K562 (cell line): ENCODE results near the gene TAX1BP1. TPM values are rescaled to one million over a fixed set of nuclear protein-coding genes. Genes with fewer than 3 reads are reported as not detected.

Experiments used
- ATAC-seq: fragments of 200-7000 bp; cut with Tn5 transposase; 3 replicates; pipeline ENCODE4 v1.9.1; 2020; ENCODE audit warnings: moderate library complexity
- BruUV-seq: library from RNA; stranded (reverse); fragments of 400-500 nt; replicated peaks from 2 replicates; lab custom pipeline; 2021; lab: Mats Ljungman, UMichigan
- CTCF ChIA-PET: fragments of 300-600 bp; formaldehyde crosslinking; extraction: SDS; loops from one replicate; lab custom pipeline; 2021; ENCODE audit warnings: low intra/inter-chr PET ratio; lab: Yijun Ruan, JAX
- POLR2A ChIA-PET: fragments of 300-600, 350-650 bp; sonication (Branson Sonifier 250); formaldehyde crosslinking; extraction: SDS; loops from one replicate; lab custom pipeline; 2021; ENCODE audit warnings: antibody characterized with exemption, inconsistent platforms; lab: Yijun Ruan, JAX
- DNase-seq, 4 experiments: peaks; one replicate each; pipeline versions ENCODE4 v3.0.0 to v3.0.0-alpha.2; 2011 to 2018; ENCODE audit warnings: low spot score in 3 of 4, mixed read lengths in 3 of 4; ENCODE audit errors: extremely low read depth in 1 of 4
- FAIRE-seq: peaks from 2 replicates; lab custom pipeline; 2011; peaks lifted over from hg19 to GRCh38; lab: Jason Lieb, UNC
- H2AFZ ChIP-seq: 2 replicates; pipeline ENCODE4 v1.6.0; 2011; ENCODE audit warnings: low read depth, low read length, control low read depth, inconsistent platforms
- H3K27ac ChIP-seq: fragments of 200-600 bp; 3 replicates; pipeline ENCODE4 v1.8.0; 2011; ENCODE audit warnings: low read depth, mild to moderate bottlenecking, control low read depth, inconsistent platforms, low read length, moderate library complexity, mixed read lengths; ENCODE audit errors: extremely low read depth
- H3K27me3 ChIP-seq, 2 experiments: fragments of 300-600 bp in 1 of 2; 2 replicates in 1 of 2; 3 replicates in 1 of 2; pipeline versions ENCODE4 v1.6.0 to v1.8.0; 2011; ENCODE audit warnings: inconsistent platforms in 2 of 2, low read length in 2 of 2, mild to moderate bottlenecking in 1 of 2, mixed read lengths in 1 of 2, moderate library complexity in 1 of 2; ENCODE audit not compliant: control insufficient read depth in 2 of 2, insufficient read depth in 2 of 2
- H3K36me3 ChIP-seq: fragments of 300-600 bp; 3 replicates; pipeline ENCODE4 v1.8.0; 2011; ENCODE audit warnings: mild to moderate bottlenecking, low read length, inconsistent platforms; ENCODE audit not compliant: control insufficient read depth, insufficient read depth
- H3K4me1 ChIP-seq, 2 experiments: fragments of 200-600 bp in 1 of 2; replicated peaks in 1 of 2; 2 replicates in 1 of 2; 3 replicates in 1 of 2; pipeline versions ENCODE4 v1.5.1 to v1.8.0; 2011; ENCODE audit warnings: inconsistent platforms in 2 of 2, low read length in 2 of 2, mild to moderate bottlenecking in 1 of 2, mixed read lengths in 1 of 2, moderate library complexity in 1 of 2; ENCODE audit not compliant: control insufficient read depth in 2 of 2, insufficient read depth in 2 of 2
- H3K4me2 ChIP-seq: 2 replicates; pipeline ENCODE4 v1.6.1; 2011; ENCODE audit warnings: low read length, control low read depth, inconsistent platforms, mixed read lengths; ENCODE audit not compliant: insufficient read depth
- H3K4me3 ChIP-seq: fragments of 200-600 bp; sonication (generic), shearing (Covaris generic); 2 replicates; pipeline ENCODE4 v1.5.1; 2016; ENCODE audit warnings: control low read depth, inconsistent platforms
- H3K79me2 ChIP-seq: fragments of 200-600 bp; 3 replicates; pipeline ENCODE4 v1.8.0; 2011; ENCODE audit warnings: low read length, inconsistent platforms; ENCODE audit not compliant: control insufficient read depth, insufficient read depth
- H3K9ac ChIP-seq, 2 experiments: 2 replicates each; pipeline versions ENCODE4 v1.6.0 to v1.6.1; 2011; ENCODE audit warnings: low read depth in 2 of 2, low read length in 2 of 2, control low read depth in 1 of 2, inconsistent platforms in 1 of 2, mild to moderate bottlenecking in 1 of 2, mixed read lengths in 1 of 2; ENCODE audit not compliant: insufficient read depth in 1 of 2
- H3K9me1 ChIP-seq: one replicate; pipeline ENCODE4 v1.6.0; 2011; ENCODE audit warnings: inconsistent platforms, mild to moderate bottlenecking, low read length, moderate library complexity; ENCODE audit not compliant: control insufficient read depth, insufficient read depth
- H3K9me3 ChIP-seq: replicated peaks from 2 replicates; pipeline ENCODE4 v1.5.1; 2011; ENCODE audit warnings: low read depth, low read length, inconsistent platforms; ENCODE audit not compliant: control insufficient read depth, insufficient read depth
- H4K20me1 ChIP-seq: replicated peaks from 2 replicates; pipeline ENCODE4 v1.6.1; 2011; ENCODE audit warnings: low read length, inconsistent platforms, mixed read lengths; ENCODE audit not compliant: control insufficient read depth, insufficient read depth
- FOXK2 ChIP-seq, 2 experiments: fragments of 450-650 bp; IDR thresholded peaks in 1 of 2; conservative IDR thresholded peaks in 1 of 2; 2 replicates each; pipeline ENCODE4 v1.6.1; 2016; ENCODE audit warnings: low read depth in 2 of 2, mild to moderate bottlenecking in 1 of 2
- KLF16 ChIP-seq: IDR thresholded peaks from 2 replicates; pipeline ENCODE4 v1.6.1; 2016; ENCODE audit warnings: antibody characterized with exemption
- MEF2A ChIP-seq: IDR thresholded peaks from 2 replicates; pipeline ENCODE4 v1.6.1; 2011; ENCODE audit warnings: low read depth, mild to moderate bottlenecking, low read length, moderate library complexity; ENCODE audit not compliant: control insufficient read depth
- POLR2B ChIP-seq: fragments of 450-650 bp; IDR thresholded peaks from 2 replicates; pipeline ENCODE4 v1.6.1; 2018; ENCODE audit warnings: low read depth; ENCODE audit not compliant: partially characterized antibody
- RBBP5 ChIP-seq: fragments of 200-600 bp; sonication (generic); IDR thresholded peaks from 2 replicates; pipeline ENCODE4 v1.6.1; 2012; ENCODE audit warnings: borderline replicate concordance, mild to moderate bottlenecking, low read length, control low read depth, inconsistent platforms; ENCODE audit not compliant: insufficient read depth, poor library complexity, severe bottlenecking
- ZBTB8A ChIP-seq: fragments of 450-650 bp; IDR thresholded peaks from 2 replicates; pipeline ENCODE4 v1.6.1; 2018; ENCODE audit warnings: mild to moderate bottlenecking, moderate library complexity; ENCODE audit not compliant: partially characterized antibody
- ZNF583 ChIP-seq: fragments of 250-450 bp; sonication (Bioruptor Pico); IDR thresholded peaks from 2 replicates; pipeline ENCODE4 v1.4.0; 2020
- WGBS: fragments of 100-300 bp; shearing (Covaris generic); methylation state at CpG from one replicate; pipeline ENCODE4 v1.1.6; 2016; ENCODE audit warnings: low coverage, mixed read lengths; ENCODE audit not compliant: insufficient coverage; ENCODE audit errors: missing lambda C conversion rate; 5-methylcytosine and 5-hydroxymethylcytosine counted together
- in situ Hi-C: fragments of 300-500 bp; cut with MboI; formaldehyde crosslinking; loops from 4 replicates; pipeline ENCODE4 v1.15.0; 2018; ENCODE audit warnings: inconsistent platforms, mixed read lengths
- intact Hi-C: fragments of 100-400 bp; cut with micrococcal nuclease; formaldehyde crosslinking; loops from 2 replicates; pipeline ENCODE4 v1.14.2; 2022
- polyA plus RNA-seq, 8 experiments: library from polyadenylated mRNA; depleted of rRNA in 4 of 8; stranded (reverse) in 5 of 8; unstranded in 3 of 8; fragments of >200 nt; fragmentation: Nextera tagmentation in 2 of 8; fragmentation: Illumina TruSeq in 1 of 8; extraction: Ambion mirVana in 2 of 8; extraction: Trizol in 1 of 8; gene quantifications; 2 replicates each; pipeline versions ENCODE4 v1.2.1 to v1.2.3, GENCODE V29; 2011 to 2014; ENCODE audit warnings: inconsistent platforms in 1 of 8, missing spikeins in 1 of 8
- total RNA-seq, 7 experiments: library from RNA; depleted of rRNA in 6 of 7; stranded (reverse); fragments of >200 nt in 6 of 7; fragmentation: Illumina TruSeq in 2 of 7; extraction: Trizol in 2 of 7; gene quantifications; 2 replicates each; pipeline versions ENCODE4 v1.2.1 to v1.2.3, GENCODE V29; 2011 to 2021; ENCODE audit warnings: low replicate concordance in 1 of 7
- TF ChIP-seq, protein P1 (sequence below), 3 experiments: IDR thresholded peaks in 2 of 3; conservative IDR thresholded peaks in 1 of 3; 2 replicates each; pipeline ENCODE4 v1.5.1; 2011 to 2012; ENCODE audit warnings: low read length in 3 of 3, mild to moderate bottlenecking in 3 of 3, control low read depth in 2 of 3, improper control_type of control experiment in 1 of 3, inconsistent platforms in 1 of 3, low read depth in 1 of 3, mixed read lengths in 1 of 3, moderate library complexity in 1 of 3; ENCODE audit not compliant: insufficient read depth in 2 of 3
- TF ChIP-seq, protein P2 (sequence below): fragments of 250-450 bp; sonication (Bioruptor Pico); IDR thresholded peaks from 2 replicates; pipeline ENCODE4 v1.5.0; 2021; ENCODE audit warnings: mild to moderate bottlenecking, borderline replicate concordance
- TF ChIP-seq, protein P3 (sequence below): fragments of 250-450 bp; sonication (Bioruptor Pico); IDR thresholded peaks from 2 replicates; pipeline ENCODE4 v1.4.0; 2020; ENCODE audit warnings: mild to moderate bottlenecking, moderate library complexity, borderline replicate concordance
- TF ChIP-seq, protein P4 (sequence below): fragments of 450-650 bp; formaldehyde crosslinking; IDR thresholded peaks from 2 replicates; pipeline ENCODE4 v1.4.0; 2020; ENCODE audit warnings: mild to moderate bottlenecking, moderate library complexity

The TAX1BP1 gene
- total and polyA plus RNA-seq, 9 of the 15 experiments (the other 6 are each of a cell fraction or from before 2014, with no cell fraction given) = 49.0 to 119 (median 75.9) TPM

DNA sequence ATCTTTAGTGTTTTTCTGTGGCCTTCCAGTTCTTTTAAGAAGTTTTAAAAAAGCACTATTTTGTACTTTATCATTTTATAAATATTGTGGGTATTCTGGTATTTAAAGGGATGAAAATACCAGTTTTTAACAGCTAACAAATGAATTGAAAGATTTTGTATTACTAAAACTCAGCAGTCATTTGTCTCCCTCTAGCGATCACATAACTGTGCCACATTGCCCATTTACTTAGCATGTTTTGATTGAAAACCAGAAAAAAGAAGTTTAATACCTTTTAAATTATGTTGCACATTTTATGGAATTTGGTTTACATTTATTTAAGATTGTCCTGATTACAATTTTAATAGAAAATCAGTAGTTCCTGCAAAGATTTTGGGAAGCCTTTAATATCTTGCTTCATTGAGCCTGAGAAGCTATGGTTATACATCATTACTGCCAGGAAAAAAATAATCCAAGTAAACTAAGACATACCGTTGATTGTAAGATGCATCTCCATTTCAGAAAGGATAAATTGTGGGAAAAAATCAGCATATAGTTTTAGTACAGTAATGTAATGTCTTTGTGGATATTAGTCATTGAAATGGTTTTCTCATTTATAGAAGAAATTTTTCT, 34.9 kb downstream of the TAX1BP1 start:
- 7% methylated on average over 2 of the region's 2 CpGs for WGBS
- DNase-seq (peak in 3 of 4 experiments; percentile 15 to 54 (median 18)), FAIRE-seq (peak; percentile 54), ATAC-seq (peak; percentile 69)
- intact Hi-C loops (loop anchor here (1.0 to 5.0 kb wide), 3 partner anchors 86 to 578 kb away; partner anchors contain the start of gene HIBADH), in situ Hi-C loops (loop anchor here (10.0 kb wide), 1 partner anchor 570 kb away; the partner anchor contains the start of gene HOXA13)
- Histone ChIP-seq H3K9ac (no peak overlapping the region), H3K9me1 (no peaks in the 10 kb centered on the region), H3K27ac (no peak overlapping the region), H3K4me2 (no peak overlapping the region), H3K4me3 (no peak overlapping the region), H3K9me3 (no peaks in the 10 kb centered on the region), H4K20me1 (no peaks in the 10 kb centered on the region), H2AFZ (no peak overlapping the region), H3K79me2 (0 out of 3 replicates have a peak, but pooled peaks cover 3% of the 10 kb centered on the region), H3K36me3 (peaks cover 22% of the 10 kb centered on the region), H3K27me3 (no peaks in the 10 kb centered on the region), H3K4me1 (peaks cover 0 to 5% of the 10 kb centered on the region in 2 experiments; a peak in 2 of 5 replicates)
- CTCF ChIA-PET = interaction anchor here (0.7 to 1.4 kb wide), 3 partner anchors 111 to 579 kb away, joined by 3 to 4 read pairs (median 3); no protein-coding TSS in a partner anchor
- POLR2A ChIA-PET = interaction anchor here (0.6 to 1.8 kb wide), 6 partner anchors 9 to 251 kb away, joined by 3 to 5 read pairs (median 3); no protein-coding TSS in a partner anchor
- BruUV-seq = no TSS peak
- no peak for TF ChIP-seq ZBTB8A
- TF ChIP-seq, protein P1, sequence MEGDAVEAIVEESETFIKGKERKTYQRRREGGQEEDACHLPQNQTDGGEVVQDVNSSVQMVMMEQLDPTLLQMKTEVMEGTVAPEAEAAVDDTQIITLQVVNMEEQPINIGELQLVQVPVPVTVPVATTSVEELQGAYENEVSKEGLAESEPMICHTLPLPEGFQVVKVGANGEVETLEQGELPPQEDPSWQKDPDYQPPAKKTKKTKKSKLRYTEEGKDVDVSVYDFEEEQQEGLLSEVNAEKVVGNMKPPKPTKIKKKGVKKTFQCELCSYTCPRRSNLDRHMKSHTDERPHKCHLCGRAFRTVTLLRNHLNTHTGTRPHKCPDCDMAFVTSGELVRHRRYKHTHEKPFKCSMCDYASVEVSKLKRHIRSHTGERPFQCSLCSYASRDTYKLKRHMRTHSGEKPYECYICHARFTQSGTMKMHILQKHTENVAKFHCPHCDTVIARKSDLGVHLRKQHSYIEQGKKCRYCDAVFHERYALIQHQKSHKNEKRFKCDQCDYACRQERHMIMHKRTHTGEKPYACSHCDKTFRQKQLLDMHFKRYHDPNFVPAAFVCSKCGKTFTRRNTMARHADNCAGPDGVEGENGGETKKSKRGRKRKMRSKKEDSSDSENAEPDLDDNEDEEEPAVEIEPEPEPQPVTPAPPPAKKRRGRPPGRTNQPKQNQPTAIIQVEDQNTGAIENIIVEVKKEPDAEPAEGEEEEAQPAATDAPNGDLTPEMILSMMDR (IDR thresholded peaks at IDR 0.05 in 2 of 3, conservative IDR thresholded peaks at IDR 0.05 in 1 of 3; ENCODE audit: insufficient read depth in 2 of 3, low read depth in 1 of 3, low read length in 3 of 3) = peak; percentile 42 to 84 (median 57); a peak in 5 of 6 replicates
- TF ChIP-seq MEF2A = no peak
- TF ChIP-seq RBBP5 = no peak
- TF ChIP-seq, protein P2, sequence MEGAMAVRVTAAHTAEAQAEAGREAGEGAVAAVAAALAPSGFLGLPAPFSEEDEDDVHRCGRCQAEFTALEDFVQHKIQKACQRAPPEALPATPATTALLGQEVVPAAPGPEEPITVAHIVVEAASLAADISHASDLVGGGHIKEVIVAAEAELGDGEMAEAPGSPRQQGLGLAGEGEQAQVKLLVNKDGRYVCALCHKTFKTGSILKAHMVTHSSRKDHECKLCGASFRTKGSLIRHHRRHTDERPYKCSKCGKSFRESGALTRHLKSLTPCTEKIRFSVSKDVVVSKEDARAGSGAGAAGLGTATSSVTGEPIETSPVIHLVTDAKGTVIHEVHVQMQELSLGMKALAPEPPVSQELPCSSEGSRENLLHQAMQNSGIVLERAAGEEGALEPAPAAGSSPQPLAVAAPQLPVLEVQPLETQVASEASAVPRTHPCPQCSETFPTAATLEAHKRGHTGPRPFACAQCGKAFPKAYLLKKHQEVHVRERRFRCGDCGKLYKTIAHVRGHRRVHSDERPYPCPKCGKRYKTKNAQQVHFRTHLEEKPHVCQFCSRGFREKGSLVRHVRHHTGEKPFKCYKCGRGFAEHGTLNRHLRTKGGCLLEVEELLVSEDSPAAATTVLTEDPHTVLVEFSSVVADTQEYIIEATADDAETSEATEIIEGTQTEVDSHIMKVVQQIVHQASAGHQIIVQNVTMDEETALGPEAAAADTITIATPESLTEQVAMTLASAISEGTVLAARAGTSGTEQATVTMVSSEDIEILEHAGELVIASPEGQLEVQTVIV (CRISPR knock-in tag) = no peak
- TF ChIP-seq, protein P3, sequence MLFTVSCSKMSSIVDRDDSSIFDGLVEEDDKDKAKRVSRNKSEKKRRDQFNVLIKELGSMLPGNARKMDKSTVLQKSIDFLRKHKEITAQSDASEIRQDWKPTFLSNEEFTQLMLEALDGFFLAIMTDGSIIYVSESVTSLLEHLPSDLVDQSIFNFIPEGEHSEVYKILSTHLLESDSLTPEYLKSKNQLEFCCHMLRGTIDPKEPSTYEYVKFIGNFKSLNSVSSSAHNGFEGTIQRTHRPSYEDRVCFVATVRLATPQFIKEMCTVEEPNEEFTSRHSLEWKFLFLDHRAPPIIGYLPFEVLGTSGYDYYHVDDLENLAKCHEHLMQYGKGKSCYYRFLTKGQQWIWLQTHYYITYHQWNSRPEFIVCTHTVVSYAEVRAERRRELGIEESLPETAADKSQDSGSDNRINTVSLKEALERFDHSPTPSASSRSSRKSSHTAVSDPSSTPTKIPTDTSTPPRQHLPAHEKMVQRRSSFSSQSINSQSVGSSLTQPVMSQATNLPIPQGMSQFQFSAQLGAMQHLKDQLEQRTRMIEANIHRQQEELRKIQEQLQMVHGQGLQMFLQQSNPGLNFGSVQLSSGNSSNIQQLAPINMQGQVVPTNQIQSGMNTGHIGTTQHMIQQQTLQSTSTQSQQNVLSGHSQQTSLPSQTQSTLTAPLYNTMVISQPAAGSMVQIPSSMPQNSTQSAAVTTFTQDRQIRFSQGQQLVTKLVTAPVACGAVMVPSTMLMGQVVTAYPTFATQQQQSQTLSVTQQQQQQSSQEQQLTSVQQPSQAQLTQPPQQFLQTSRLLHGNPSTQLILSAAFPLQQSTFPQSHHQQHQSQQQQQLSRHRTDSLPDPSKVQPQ (CRISPR knock-in tag) = no peak
- TF ChIP-seq ZNF583 (CRISPR knock-in tag) = no peak
- TF ChIP-seq, protein P4, sequence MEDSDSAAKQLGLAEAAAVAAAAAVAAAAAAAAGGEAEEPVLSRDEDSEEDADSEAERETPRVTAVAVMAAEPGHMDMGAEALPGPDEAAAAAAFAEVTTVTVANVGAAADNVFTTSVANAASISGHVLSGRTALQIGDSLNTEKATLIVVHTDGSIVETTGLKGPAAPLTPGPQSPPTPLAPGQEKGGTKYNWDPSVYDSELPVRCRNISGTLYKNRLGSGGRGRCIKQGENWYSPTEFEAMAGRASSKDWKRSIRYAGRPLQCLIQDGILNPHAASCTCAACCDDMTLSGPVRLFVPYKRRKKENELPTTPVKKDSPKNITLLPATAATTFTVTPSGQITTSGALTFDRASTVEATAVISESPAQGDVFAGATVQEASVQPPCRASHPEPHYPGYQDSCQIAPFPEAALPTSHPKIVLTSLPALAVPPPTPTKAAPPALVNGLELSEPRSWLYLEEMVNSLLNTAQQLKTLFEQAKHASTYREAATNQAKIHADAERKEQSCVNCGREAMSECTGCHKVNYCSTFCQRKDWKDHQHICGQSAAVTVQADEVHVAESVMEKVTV = peak; percentile 66
- no peak for TF ChIP-seq POLR2B
- TF ChIP-seq KLF16 = 0 out of 2 replicates have a peak, but pooled peaks have one; percentile 17
- no peak for TF ChIP-seq FOXK2 (conservative IDR thresholded peaks at IDR 0.05 in 1 of 2, IDR thresholded peaks at IDR 0.05 in 1 of 2; ENCODE audit: low read depth in 2 of 2)
